Epithelial cell of esophagus (primary cell): ENCODE measurements around the gene CAPN15.
"Not testable (repeated sequence)": the region's sequence is repeated elsewhere in the genome, so short reads cannot be mapped to it uniquely, and the experiment has no call there.

Source experiments
- DNase-seq: peaks from one replicate; pipeline ENCODE4 v3.0.0; 2010; ENCODE audit warnings: low read depth
- H3K4me3 ChIP-seq: 2 replicates; pipeline ENCODE4 v1.5.1; 2011; ENCODE audit warnings: mild to moderate bottlenecking, low read length, control low read depth
- TF ChIP-seq, protein P1 (sequence below): IDR thresholded peaks from 2 replicates; pipeline ENCODE4 v1.5.1; 2011; ENCODE audit warnings: low read depth, mild to moderate bottlenecking, low read length, control low read depth, inconsistent platforms; ENCODE audit not compliant: insufficient read depth; ENCODE audit errors: missing control alignments

Gene CAPN15

DNA sequence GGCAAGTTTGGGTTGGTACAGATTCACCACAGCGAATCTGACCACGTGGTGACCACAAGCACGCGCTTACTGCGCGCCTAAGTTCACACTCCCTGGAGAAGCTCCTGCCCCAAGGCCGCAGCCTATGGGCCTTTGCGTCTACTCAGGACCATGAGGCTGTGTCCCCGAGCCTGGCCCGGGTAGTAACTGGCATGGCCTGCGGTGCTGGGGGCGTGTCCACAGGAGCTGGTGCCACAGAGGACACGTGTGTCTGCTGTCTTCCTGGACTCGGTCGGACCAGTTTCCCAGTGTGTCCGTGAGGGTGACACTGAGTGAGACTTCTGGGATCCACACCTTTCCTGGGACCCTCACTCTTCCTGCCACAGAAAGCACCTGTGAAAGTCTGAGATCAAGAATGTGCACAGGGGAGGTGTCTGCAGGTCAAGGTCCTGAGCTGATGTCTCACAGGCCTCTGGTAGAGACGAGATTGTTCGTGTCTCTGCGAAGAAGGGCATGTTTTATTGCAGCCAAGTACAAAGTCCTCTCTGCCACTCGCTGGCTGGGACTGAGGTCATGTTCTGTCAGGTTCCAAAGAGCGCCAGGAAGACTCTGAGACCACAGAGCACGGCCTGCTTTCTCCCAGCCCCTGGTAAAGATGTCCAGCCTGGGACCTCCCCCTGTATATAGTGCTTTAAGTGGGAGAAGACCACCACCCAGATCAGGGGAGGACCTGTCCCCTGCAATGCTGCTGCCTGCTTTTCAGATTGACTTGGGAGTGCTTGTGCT is 25.2 kb upstream of the CAPN15 start:
- TF ChIP-seq, protein P1, sequence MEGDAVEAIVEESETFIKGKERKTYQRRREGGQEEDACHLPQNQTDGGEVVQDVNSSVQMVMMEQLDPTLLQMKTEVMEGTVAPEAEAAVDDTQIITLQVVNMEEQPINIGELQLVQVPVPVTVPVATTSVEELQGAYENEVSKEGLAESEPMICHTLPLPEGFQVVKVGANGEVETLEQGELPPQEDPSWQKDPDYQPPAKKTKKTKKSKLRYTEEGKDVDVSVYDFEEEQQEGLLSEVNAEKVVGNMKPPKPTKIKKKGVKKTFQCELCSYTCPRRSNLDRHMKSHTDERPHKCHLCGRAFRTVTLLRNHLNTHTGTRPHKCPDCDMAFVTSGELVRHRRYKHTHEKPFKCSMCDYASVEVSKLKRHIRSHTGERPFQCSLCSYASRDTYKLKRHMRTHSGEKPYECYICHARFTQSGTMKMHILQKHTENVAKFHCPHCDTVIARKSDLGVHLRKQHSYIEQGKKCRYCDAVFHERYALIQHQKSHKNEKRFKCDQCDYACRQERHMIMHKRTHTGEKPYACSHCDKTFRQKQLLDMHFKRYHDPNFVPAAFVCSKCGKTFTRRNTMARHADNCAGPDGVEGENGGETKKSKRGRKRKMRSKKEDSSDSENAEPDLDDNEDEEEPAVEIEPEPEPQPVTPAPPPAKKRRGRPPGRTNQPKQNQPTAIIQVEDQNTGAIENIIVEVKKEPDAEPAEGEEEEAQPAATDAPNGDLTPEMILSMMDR = no peak

DNA sequence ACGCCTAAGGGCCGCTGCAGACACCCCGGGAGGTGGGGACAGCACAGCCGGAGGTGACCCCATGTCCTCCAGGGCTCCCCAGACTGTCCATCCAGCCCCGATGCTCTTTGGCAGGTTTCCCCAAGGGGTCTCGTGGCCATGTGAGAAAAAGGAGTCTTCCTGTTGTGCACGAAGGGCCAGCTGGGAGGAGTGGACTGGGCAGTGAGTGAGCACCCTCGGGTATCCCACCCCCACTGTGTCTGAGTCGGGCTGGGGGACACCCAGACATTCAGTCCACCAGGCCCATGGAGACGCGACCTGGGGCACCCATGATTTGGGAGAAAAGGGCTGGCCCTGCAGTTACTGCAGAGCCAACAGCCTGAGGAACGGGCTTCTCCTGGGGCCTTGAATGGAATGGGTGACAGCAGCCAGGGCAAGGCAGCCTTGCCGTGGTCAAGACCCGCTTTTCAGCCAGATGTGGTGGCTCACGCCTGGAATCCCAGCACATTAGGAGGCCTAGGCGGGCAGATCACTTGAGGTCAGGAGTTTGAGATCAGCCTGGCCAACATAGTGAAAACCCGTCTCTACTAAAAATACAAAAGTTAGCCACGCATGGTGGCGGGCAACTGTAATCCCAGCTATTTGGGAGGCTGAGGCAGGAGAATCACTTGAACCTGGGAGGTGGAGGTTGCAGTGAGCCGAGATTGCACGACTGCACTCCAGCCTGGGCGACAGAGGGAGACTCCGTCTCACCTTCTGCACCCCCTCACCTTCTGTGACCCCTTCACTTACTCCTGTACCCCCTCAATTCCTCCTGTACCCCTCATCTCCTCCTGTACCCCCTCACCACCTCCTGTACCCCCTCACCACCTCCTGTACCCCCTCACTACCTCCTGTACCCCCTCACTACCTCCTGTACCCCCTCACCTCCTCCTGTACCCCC is 24.1 kb upstream of the CAPN15 start:
- DNase-seq = no peak
- H3K4me3 ChIP-seq = no peak overlapping the region

More for the DNA sequence above, 25.2 kb upstream of the CAPN15 start:
- no peak overlapping the region for H3K4me3 ChIP-seq
- peak; percentile 22 for DNase-seq

DNA sequence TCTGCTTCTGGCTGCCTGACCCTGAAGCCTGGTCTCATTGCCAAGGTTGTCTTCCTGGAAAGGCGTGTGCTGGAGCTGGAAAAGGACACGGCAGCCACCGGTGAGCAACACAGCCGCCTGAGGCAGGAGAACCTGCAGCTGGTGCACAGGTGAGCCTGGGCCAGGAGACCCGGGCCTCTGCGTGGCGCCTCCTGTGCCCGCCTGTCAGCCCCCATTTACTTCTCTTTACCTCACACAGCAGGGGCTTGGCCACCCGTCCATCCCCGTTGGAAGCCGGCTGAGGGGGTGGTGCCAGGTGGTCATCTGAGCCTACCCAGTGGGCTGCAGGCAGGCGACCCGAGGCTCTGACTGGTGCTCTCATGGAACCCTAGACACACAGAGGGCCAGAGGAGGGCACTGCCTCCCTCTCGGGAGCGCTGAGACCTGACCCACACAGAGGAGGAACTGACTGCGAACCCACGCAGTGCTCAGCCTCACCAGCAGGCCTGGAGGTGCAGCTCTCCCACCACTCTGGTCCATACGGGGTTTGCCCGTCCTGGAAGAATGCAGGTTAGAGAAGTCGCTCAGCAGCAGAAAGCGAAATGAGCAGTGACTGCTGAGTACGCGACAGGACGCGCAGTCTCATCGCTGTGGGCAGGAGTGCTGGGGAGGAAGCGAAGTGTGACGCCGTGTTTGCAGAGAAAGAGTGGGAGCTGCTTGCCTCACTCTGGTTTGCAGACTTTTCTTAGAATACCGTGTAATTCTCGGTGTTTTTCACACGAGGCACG is 21.9 kb upstream of the CAPN15 start:
- no peak for DNase-seq
- TF ChIP-seq, protein P1 = no peak
- H3K4me3 ChIP-seq = no peak overlapping the region

More for the DNA sequence above, 24.1 kb upstream of the CAPN15 start:
- TF ChIP-seq, protein P1 = no peak

DNA sequence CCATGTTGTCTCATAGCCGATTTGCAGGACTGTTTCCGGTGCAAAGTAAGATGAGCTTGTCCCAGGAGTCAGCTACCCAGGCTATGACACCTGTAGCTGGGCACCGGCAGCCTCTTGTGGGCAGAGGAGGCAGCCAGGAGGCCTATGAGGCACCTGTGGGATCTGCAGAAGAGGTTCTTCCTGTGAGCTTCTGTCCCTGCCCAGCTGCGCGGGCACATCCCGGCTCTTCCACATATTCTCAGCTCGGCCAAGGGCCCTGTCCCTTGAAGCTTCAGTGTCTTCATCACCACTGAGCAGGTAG is 21.3 kb upstream of the CAPN15 start:
- TF ChIP-seq, protein P1 = no peak

DNA sequence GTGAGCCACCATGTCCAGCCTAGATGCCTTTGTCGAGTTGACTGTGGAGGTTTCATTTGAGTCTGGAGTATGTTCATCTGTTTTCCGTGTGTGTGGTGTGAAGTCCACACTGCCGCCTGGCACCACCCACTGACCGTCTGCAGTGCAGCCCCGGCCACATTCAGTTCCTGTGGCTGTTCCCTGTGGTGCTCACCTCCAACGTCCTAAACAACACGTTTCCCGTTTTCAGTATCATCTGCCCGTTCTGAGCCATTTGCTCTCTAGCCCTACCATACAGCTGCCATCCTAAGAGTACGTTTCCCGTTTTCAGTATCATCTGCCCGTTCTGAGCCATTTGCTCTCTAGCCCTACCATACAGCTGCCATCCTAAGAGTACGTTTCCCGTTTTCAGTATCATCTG is 20.0 kb upstream of the CAPN15 start:
- not testable (repeated sequence) for H3K4me3 ChIP-seq, DNase-seq

More for the DNA sequence above, 21.3 kb upstream of the CAPN15 start:
- DNase-seq = no peak
- H3K4me3 ChIP-seq = no peak overlapping the region

DNA sequence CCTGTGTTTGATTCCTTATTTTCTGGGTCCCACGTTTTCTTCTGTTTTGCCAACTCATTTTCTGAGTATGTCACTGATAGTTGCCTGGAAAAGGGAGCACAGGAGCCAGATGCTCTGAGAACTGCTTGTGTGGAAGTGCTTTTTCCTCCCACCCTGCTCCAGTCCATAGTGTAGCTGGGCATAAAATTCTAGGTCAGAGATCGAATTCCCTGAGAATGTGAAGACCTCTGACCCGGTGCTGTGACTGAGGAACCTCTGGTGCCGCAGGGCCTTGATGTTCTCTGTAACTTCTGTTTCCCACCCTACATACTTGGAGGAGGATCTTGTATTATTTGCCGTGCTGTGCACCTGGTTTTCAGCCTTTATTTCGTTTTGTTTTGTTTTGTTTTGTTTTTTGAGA is 19.5 kb upstream of the CAPN15 start:
- no peak for DNase-seq
- TF ChIP-seq, protein P1 = no peak
- H3K4me3 ChIP-seq = no peak overlapping the region
